Smooth muscle cell (in vitro differentiated cells): ENCODE measurements around the gene COMMD2. TPM values are rescaled to one million over a fixed set of nuclear protein-coding genes. Genes with fewer than 3 reads are reported as not detected.

Experiments
- DNase-seq: peaks from one replicate; lab custom pipeline; 2025; ENCODE audit not compliant: unreplicated experiment; lab: John Stamatoyannopoulos, UW
- H2AFZ ChIP-seq: fragments of 200-600 bp; sonication (generic); 2 replicates; pipeline ENCODE4 v1.6.0; 2016; ENCODE audit warnings: antibody characterized with exemption, low read depth, mild to moderate bottlenecking
- H3F3A ChIP-seq: fragments of 200-600 bp; sonication (generic); 2 replicates; pipeline ENCODE4 v1.6.0; 2017; ENCODE audit warnings: antibody characterized with exemption, low read depth
- H3K27ac ChIP-seq: fragments of 200-600 bp; sonication (generic); 2 replicates; pipeline ENCODE4 v1.5.1; 2016; ENCODE audit warnings: low read depth, mild to moderate bottlenecking
- H3K27me3 ChIP-seq: fragments of 200-600 bp; sonication (generic); 2 replicates; pipeline ENCODE4 v1.6.1; 2016; ENCODE audit warnings: low read depth, mild to moderate bottlenecking
- H3K36me3 ChIP-seq: fragments of 200-600 bp; sonication (generic); 2 replicates; pipeline ENCODE4 v1.5.1; 2016; ENCODE audit warnings: low read depth
- H3K4me1 ChIP-seq: fragments of 200-600 bp; sonication (generic); 2 replicates; pipeline ENCODE4 v1.5.1; 2016; ENCODE audit warnings: low read depth
- H3K4me2 ChIP-seq: fragments of 200-600 bp; sonication (generic); 2 replicates; pipeline ENCODE4 v1.6.0; 2016; ENCODE audit warnings: mild to moderate bottlenecking
- H3K4me3 ChIP-seq: fragments of 200-600 bp; sonication (generic); 2 replicates; pipeline ENCODE4 v1.5.1; 2016; ENCODE audit warnings: mild to moderate bottlenecking
- H3K79me2 ChIP-seq: fragments of 200-600 bp; sonication (generic); 2 replicates; pipeline ENCODE4 v1.6.0; 2016; ENCODE audit warnings: low read depth, mild to moderate bottlenecking
- H3K9ac ChIP-seq: fragments of 200-600 bp; sonication (generic); 2 replicates; pipeline ENCODE4 v1.6.0; 2016; ENCODE audit warnings: low read depth
- H3K9me3 ChIP-seq: fragments of 200-600 bp; sonication (generic); replicated peaks from 2 replicates; pipeline ENCODE4 v1.5.1; 2016; ENCODE audit warnings: low read depth
- H4K20me1 ChIP-seq: fragments of 200-600 bp; sonication (generic); 2 replicates; pipeline ENCODE4 v1.6.0; 2016; ENCODE audit warnings: low read depth
- WGBS: methylation state at CpG from one replicate; pipeline ENCODE4 v1.1.7; 2016; ENCODE audit warnings: low lambda C conversion rate; 5-methylcytosine and 5-hydroxymethylcytosine counted together
- polyA plus RNA-seq: library from polyadenylated mRNA; unstranded; fragments of >200 nt; fragmentation: Nextera tagmentation; extraction: Ambion mirVana; gene quantifications from 2 replicates; pipeline ENCODE4 v1.2.1, GENCODE V29; 2016
- total RNA-seq: library from RNA; depleted of rRNA; stranded (reverse); fragments of >200 nt; gene quantifications from 2 replicates; pipeline ENCODE4 v1.2.3, GENCODE V29; 2014
- TF ChIP-seq, protein P1 (sequence below): fragments of 200-600 bp; sonication (generic); IDR thresholded peaks from 2 replicates; pipeline ENCODE4 v1.5.1; 2017; ENCODE audit warnings: borderline replicate concordance, mild to moderate bottlenecking, antibody characterized with exemption; ENCODE audit not compliant: insufficient read depth, poor library complexity, severe bottlenecking

The COMMD2 gene
- total and polyA plus RNA-seq, 2 experiments from 2014 or later = 47.5 to 56.3 TPM

DNA sequence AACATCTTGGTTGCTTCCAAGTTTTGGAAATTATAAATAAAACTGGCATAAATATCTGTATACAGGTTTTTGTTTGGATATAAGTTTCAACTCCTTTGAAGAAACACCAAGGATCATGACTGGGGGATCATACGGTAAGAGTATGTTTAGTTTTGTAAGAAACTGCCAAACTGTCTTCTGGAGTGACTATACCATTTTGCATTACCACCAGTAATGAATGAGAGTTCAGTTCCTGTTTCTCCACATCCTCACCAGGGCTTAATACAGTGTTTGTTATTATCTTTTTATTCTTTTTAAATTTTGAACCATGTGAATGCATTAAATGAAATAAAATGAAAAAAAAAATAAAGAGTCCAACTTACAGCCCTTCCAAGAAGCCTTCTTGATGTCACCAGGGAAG, 43.7 kb upstream of the COMMD2 start:
- Histone ChIP-seq H3K36me3 (no peaks in the 10 kb centered on the region), H3K4me2 (no peak overlapping the region), H3K27me3 (peaks cover 3% of the 10 kb centered on the region), H3K4me1 (no peaks in the 10 kb centered on the region), H3K27ac (no peak overlapping the region), H3K9ac (no peak overlapping the region), H3K9me3 (no peaks in the 10 kb centered on the region), H2AFZ (no peak overlapping the region), H3K4me3 (no peak overlapping the region), H3K79me2 (no peaks in the 10 kb centered on the region), H4K20me1 (no peaks in the 10 kb centered on the region), H3F3A (no peaks in the 10 kb centered on the region)
- TF ChIP-seq, protein P1, sequence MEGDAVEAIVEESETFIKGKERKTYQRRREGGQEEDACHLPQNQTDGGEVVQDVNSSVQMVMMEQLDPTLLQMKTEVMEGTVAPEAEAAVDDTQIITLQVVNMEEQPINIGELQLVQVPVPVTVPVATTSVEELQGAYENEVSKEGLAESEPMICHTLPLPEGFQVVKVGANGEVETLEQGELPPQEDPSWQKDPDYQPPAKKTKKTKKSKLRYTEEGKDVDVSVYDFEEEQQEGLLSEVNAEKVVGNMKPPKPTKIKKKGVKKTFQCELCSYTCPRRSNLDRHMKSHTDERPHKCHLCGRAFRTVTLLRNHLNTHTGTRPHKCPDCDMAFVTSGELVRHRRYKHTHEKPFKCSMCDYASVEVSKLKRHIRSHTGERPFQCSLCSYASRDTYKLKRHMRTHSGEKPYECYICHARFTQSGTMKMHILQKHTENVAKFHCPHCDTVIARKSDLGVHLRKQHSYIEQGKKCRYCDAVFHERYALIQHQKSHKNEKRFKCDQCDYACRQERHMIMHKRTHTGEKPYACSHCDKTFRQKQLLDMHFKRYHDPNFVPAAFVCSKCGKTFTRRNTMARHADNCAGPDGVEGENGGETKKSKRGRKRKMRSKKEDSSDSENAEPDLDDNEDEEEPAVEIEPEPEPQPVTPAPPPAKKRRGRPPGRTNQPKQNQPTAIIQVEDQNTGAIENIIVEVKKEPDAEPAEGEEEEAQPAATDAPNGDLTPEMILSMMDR = no peak
- WGBS = 93% methylated on average over 1 of the region's 1 CpG
- DNase-seq = no peak

DNA sequence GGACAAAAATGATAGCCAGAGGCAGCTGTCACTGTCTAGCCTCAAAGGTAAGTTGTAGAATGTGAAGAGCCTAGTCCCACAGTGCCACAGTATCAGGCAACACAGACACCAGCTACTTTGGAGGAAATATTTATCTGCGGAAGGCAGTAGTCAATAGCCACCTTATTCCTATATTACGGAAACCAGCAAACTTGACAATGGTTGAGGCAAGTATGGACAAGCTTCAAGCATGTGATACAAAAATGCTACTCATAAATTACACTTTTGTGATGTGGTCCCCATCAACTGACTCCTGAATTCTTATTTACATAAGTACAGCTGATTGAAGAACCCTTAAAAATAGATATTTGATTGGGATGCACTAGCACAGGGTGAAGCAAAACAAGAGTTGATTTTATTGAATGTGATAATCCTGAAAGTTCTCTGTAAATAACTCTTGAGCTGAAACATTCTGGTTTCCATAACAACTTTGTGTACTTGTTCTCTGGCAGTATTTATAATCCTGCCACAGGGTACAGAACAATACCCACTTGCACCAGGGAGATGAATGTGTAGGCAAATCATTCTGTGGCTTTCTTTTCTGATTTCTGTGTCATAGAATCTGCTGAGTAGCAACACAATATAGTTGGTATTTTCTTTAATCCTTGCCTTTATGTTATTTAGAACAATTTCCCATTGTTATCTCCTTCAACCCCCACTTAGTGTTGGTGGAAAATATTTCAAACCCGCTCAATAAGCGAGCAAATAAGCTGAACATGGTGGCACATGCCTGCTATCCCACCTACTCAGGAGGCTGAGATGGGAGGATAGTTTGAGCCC, 40.4 kb upstream of the COMMD2 start, which contains the start of gene ANKUB1:
Gene ANKUB1 (minus strand): TSS at position 103 of the 819 bp plus-strand sequence. CDS start 188 bp downstream, outside the sequence.
- H3K4me3 ChIP-seq = no peak within 1 kb of the TSS
- H3K79me2 ChIP-seq = no peaks in the 10 kb centered on the region
- no peak within 1 kb of the TSS for H3K27ac ChIP-seq
- H3K9me3 ChIP-seq = no peaks in the 10 kb centered on the region
- WGBS = 84% methylated on average over 4 of the region's 4 CpGs
- no peaks in the 10 kb centered on the region for H3K4me1 ChIP-seq
- H3K27me3 ChIP-seq = peaks cover 3% of the 10 kb centered on the region
- H2AFZ ChIP-seq = no peak within 1 kb of the TSS
- no peak within 1 kb of the TSS for H3K4me2 ChIP-seq
- H3K36me3 ChIP-seq = no peaks in the 10 kb centered on the region
- no peaks in the 10 kb centered on the region for H4K20me1 ChIP-seq
- TF ChIP-seq, protein P1 = no peak
- H3K9ac ChIP-seq = no peak within 1 kb of the TSS
- no peak for DNase-seq
- H3F3A ChIP-seq = no peaks in the 10 kb centered on the region

DNA sequence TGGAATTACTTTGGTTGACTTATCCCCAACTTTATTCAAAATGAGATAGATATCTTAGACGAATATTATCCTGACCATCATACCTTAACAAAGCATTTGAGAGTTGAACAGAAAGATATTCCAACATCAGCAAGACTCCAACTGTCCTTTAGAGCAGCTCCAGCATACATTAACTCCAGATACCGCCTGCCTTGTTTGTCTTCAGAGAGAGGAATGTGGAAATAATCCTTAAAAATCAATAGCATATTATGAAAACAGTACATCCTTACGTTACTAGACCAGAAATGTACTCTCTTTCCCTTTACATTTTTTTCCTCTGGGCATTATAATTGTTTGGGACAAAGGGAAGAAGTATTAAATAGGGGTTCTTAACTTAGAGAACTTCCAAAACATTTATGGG, 38.4 kb upstream of the COMMD2 start:
- no peak for DNase-seq
- TF ChIP-seq, protein P1 = no peak
- 80% methylated on average over 3 of the region's 3 CpGs for WGBS
- peaks cover 3% of the 10 kb centered on the region for H3K27me3 ChIP-seq
- H3K36me3 ChIP-seq = no peaks in the 10 kb centered on the region
- H3K79me2 ChIP-seq = no peaks in the 10 kb centered on the region
- H3F3A ChIP-seq = no peaks in the 10 kb centered on the region
- H3K9me3 ChIP-seq = no peaks in the 10 kb centered on the region
- H3K4me3 ChIP-seq = no peak overlapping the region
- no peak overlapping the region for H3K4me2 ChIP-seq
- no peak overlapping the region for H2AFZ ChIP-seq
- no peak overlapping the region for H3K9ac ChIP-seq
- H3K4me1 ChIP-seq = no peaks in the 10 kb centered on the region
- no peaks in the 10 kb centered on the region for H4K20me1 ChIP-seq
- no peak overlapping the region for H3K27ac ChIP-seq
